IPS-NIHi7 (cell line): ENCODE results near the gene OR14A2.
"Not testable (repeated sequence)": the region's sequence is repeated elsewhere in the genome, so short reads cannot be mapped to it uniquely, and the experiment has no call there.

Source experiments
- DNase-seq: peaks from one replicate; pipeline ENCODE4 v3.0.0; 2012; ENCODE audit warnings: mixed read lengths; ENCODE audit errors: extremely low spot score

OR14A2 gene

DNA sequence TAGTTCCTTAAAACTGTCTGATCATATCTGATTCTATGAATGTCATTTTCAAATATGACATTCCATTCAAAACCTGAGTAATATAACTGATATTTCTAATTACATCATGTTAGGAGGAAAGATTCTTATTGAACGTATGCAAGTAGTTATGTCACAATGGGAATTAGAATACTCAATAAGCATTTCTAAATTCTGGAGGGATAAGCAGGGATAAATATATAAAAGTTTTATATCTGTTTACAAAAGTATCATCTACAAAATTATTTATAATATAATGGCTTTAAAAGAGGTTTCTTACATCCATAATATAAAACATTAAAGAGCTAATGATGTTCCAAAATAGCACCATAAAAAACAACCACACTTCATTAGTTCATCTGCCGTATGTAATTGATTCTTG is at the start of gene OR14A2:
Gene OR14A2, minus strand, starts transcription at position 101 of the 400 bp plus-strand sequence.
- no peak for DNase-seq

DNA sequence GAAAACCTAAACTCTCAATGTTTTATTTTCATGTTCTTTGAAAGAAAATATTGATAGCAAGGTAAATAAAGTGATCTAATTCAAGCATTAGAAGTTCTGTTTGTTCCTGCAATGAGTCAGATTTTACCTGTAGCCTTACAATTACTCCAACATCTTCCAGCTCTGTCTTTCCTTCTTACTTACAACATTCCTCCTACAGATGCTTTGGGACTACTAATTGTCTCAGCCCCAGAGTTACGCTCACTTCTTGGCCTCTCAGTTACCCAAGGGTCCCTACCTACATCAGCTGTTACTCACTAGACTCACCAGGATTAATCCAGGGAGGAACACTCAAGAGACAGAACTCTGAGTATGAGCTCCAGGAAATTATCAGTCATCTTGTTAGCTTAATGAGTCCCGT is 49.6 kb upstream of the OR14A2 start:
- DNase-seq = no peak

DNA sequence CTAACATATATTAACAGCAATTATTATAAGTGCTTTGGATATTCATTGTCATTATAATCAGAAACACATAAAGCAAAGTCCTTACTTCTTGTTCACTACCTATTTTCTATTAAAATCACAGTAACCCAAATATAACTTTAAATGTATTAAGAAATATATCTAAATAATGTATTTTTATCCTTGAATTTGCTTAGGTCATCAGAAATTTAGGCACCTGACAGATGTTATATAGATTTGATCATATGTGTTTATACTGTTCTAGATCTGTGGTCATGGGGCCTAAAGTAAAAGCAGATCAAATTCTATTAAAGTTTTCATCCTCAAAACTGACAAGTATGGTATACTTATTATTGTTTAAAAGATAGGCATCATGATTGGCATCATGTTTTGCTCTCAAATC is 21.7 kb upstream of the OR14A2 start:
- DNase-seq = no peak

DNA sequence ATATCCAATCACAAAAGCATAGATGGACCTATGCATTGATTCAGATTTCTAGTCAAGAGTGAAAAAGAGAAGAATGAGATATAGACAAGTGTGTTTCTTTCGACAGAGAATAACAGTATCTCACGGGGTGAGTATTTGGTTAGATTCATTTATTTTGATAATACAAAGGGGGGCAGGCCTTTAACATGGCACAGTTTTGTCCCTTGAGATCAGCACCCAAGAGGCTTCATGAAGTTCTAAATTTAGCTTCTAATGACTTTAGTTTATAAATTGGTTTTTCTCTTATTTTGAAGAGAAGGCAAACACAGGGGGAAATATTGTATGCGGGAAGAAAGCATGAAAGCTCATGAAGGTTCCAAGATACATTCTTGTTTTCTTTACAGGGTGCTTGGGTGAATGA is 12.5 kb upstream of the OR14A2 start, which contains the start of gene OR1C1:
Gene OR1C1, minus strand, starts transcription at position 101 of the 400 bp plus-strand sequence. CDS start 2,150 bp downstream, outside the sequence.
- DNase-seq = no peak

DNA sequence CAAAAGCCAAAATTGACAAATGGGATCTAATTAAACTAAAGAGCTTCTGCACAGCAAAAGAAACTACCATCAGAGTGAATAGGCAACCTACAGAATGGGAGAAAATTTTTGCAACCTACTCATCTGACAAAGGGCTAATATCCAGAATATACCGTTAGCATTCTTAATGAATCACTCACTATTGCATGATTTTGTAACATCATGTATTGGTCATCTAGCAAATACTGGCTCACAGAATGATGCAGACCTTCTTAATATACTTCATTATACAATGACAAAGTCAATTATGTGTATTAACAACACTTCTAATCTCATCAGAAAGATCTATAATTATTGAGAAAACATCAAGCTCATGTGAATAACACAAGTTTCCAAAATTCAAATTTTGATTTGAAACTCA is 6.4 kb upstream of the OR14A2 start:
- DNase-seq = not testable (repeated sequence)

DNA sequence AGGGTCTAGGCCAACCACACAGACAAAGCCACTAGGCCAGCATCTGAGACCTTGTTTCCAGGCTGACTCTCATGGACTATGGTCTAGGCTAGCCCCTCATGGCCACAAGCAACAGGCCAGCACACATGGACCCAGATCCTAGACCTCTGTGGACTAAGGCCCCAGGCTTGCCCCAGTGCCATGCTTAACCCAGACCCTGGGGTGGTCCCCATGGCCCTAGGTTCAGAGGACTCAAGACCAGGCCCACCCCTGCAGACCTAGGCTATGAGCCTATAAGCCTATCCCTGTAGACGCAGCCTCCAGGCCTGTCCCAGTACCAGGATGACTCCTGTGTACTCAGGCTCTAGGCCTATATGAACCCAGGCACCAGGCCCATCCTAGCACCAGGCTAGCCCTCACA is 1.9 kb upstream of the OR14A2 start:
- DNase-seq = no peak

DNA sequence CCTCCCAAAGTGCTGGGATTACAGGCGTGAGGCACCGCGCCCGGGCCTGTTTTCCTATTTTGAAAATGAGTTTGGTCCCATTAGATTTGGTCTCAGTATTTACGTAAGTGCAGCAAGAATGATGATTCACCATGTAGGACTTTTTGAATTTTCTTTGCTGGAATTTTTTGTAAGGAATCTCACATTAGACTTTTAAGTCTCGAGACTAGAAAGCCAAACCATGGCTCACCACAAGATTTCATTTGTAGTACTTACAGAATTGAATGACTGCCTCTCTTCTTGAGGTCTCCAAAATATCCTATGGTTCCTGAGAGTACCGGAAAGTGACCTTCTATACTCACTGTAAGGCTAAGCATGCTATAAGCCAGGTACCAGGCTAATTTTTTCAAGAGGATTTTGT is 325 bp downstream of the OR14A2 start:
- DNase-seq = no peak

DNA sequence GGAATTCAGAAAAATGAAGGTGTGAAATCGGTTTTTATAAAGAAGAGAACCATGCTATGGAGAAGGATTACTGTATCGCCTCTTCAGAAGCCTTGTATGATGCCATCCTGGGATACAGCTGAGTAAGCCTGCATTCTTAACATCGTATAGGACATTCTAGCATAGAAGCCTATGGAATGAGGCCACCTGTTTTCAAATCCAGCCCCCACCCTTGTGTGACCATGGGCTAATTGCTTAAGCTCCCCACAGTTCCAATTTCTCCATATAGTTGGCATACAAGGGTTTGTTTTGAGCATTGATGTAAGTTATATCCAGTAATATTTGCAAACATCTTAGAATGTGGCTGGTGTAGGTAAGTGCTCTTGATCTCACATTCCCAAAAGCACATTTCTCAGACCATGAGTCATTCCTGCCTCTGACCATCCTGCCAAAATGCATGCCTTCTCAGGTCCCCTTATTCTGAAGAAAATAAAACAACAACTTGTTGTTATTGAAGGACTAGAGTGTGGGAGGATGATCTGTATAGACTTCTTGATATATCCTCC is 1.5 kb downstream of the OR14A2 start:
- DNase-seq = no peak

DNA sequence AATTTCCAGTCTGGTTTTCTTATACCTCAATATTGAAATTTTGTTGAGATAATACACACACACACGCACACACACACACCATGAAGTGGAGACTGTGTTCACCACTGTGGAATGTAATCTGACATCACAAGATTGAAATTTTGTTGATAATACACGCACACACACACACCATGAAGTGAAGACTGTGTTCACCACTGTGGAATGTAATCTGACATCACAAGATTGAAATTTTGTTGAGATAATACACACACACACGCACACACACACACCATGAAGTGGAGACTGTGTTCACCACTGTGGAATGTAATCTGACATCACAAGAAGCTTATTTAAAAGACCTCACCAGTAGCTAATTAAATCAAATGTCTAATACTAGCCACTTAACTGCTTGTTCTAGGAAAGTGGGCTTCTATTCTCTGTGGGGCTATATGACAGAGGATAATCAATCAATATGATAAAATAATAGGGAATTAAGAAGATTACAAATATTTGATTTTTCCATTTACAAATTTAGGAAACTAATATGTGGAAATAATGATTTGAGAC is 5.7 kb downstream of the OR14A2 start:
- not testable (repeated sequence) for DNase-seq

DNA sequence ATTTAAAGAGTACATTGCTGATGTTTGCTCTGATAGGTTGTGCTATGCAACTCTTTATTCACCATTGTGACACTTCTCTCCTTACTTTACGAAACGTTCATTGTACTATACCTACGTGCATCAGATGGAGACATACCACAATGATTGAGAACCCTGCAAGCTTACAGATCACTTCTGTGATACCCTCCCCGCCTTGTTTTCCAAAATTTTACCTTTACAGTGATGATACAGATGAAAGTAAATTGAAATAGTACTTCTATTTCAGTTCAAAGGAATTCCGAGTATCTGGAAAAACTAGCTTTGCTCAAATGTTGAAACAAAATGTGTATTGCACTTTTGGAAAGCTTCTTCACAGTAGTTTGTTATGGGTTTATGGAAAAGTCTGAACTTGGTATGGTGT is 6.2 kb downstream of the OR14A2 start:
- no peak for DNase-seq

DNA sequence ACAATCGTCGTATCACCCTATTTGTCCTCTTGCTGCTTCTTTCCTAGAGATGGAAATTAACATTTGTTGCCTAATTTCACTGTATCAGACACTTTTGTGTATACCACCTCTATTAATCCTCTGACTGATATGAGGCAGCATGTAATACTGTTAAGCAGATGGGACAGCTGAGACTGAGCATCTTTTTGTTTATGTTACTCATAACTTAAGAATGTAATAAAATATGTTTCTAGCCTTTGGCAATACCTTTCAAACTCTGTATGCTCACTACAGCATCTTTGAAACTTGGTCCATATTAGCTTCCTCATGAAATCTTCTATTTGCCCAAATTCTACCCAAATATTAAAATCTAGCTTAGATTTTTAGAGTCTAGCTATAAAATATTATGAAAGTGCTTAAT is 7.2 kb downstream of the OR14A2 start:
- DNase-seq = no peak

DNA sequence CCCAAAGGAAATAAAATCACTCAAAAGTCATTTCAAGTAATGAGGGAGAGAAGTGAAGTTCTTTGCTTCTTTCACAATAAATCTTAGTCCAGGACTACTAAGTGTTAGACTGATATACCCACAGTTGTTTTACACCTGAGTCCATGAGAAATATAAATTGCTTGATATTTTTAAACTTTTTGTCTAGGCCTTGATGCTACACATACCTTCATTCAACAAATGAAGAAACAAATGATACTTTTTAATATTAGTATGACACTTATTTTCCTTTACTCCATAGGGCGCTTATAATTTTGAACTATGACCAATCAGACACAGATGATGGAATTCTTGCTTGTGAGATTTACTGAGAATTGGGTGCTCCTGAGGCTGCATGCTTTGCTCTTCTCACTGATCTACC is 9.6 kb downstream of the OR14A2 start, which contains the start of gene OR14K1:
Gene OR14K1, plus strand, starts transcription at position 301 of the 400 bp plus-strand sequence. Its CDS starts 0 bp downstream, at position 301.
- DNase-seq = no peak

DNA sequence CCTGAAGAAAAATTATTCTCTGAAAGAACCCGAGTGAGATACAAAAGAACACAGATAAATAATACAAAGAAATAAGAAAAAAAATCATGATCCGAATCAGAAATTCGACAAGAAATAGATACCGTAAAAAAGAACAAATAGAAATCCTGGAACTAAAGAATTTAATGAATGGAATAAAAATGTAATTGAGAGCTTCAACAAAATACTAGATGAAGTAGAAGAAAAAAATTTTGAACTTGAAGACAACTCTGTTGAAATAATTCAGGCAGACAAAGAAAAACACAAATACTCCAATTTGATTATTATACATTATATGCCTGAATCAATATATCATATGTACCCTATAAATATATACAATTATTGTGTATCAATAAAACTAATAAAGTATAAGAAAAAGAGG is 26.7 kb downstream of the OR14A2 start:
- no peak for DNase-seq

DNA sequence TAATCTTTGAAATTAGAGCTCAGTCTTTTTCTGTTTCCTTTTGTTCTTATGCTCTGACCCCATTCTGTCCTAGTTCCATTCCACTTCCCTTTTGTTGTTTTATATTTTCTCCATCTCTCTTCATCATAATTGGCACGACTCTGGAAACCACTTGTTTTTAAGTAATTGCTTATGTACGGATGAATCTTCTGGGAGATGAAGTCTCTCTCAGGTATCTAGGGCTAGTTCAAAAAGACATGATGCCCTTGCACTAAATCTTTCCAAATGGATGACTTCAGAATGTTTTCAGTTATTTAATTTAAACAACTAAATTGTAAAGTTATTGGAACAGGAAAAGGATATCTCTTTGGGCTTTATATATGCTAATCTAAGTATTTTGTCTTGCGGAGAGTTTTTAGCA is 31.4 kb downstream of the OR14A2 start, which contains the start of gene OR6F1:
Gene OR6F1, minus strand, starts transcription at position 101 of the 400 bp plus-strand sequence. CDS start 3,891 bp downstream, outside the sequence.
- DNase-seq = no peak

DNA sequence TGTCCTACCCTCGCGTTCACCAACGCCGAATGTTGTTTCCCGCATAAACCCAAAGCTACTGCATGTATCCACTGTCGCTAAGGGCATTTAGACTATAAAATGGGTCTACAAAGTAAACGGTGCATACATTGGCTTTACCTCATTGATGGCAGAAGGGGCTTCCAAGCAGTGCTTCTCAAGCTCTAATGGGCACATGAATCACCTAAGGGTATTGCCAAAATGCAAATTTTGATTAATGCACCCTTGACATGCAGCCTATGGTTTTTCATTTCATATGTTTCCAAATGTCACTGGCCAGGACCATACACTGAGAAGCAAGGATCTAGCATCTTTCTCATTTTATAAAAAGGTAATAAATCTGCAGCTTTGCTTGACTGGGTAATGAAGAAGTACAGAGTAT is 34.2 kb downstream of the OR14A2 start:
- DNase-seq = no peak

DNA sequence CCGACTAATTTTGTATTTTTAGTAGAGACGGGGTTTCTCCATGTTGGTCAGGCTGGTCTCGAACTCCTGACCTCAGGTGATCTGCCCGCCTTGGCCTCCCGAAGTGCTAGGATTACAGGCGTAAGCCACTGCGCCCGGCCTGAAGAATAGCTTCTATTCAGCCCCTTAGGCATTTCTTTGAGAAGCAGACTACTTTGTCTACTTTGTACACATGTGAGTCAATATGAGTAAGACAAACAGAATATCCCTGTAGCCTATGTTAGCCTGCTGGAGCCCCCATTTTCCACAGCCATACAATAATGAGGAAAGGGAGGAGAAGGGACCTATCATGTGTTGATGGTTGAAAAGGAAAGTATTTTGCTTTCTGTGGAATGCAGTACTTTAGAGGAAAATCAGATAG is 37.3 kb downstream of the OR14A2 start:
- DNase-seq = not testable (repeated sequence)

DNA sequence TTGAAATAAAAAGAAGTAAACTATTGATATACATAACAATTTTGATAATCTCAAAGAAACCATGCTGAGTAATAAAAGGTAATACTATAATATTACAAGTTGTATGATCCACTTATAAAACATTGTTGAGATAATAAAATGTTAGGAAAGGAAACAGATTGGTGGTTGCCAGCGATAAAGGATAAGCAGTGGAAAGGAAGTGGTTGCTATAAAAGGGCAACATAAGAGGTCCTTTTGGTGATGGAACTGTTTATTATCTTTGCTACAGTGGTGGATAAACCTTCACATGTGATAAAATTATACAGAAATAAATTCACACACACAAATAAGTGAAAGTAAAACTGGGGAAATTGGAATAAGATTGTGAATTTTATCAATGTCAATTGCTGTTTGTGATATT is 46.6 kb downstream of the OR14A2 start:
- DNase-seq = no peak

DNA sequence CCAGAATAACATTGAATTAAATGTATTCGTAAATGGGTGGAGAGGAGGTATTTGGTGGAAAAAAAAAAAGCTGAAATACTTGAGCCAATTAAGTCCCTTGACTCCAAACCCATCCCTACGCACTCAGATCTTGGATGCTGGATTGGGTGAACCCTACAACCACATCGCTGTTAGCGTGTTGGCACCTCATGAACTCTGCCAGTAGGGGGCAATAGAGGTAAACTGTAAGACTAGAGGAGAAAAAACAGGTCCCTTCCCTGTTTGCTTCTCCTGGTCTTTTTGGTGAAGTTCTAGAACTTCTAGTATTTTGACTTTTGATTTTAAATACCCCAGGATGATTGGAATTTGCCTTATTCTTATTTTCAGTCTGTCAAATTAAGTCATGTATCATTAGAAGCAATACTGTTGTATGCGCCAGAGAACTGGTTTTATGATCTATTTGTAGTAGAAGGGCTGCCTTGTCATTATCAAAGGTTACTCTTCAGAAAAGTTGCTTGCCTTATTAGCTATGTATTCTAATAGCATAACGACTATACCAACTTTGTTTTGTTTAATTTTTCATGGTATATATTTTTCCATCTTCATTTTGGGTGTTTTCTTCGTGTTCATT is 66.5 kb downstream of the OR14A2 start:
- peak; percentile 66 for DNase-seq

DNA sequence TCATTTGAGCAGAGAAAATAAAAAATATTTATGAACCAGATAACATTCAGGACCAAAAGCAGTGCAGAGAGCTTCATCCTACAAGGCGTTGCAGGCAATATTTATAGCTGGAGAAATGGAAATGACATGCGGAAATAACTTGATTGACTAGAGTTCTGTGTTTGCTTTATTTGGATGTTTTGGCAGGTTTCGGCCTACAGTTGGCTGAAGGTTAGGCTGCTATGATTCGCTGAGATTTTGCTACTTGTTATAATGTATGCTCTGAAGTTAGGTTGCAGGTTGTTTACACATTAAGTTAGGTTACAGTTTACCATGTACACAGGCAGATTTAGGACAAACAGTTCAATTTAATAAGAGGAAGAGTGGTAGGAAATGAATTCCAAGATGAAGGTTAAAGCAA is 67.8 kb downstream of the OR14A2 start:
- DNase-seq = no peak

DNA sequence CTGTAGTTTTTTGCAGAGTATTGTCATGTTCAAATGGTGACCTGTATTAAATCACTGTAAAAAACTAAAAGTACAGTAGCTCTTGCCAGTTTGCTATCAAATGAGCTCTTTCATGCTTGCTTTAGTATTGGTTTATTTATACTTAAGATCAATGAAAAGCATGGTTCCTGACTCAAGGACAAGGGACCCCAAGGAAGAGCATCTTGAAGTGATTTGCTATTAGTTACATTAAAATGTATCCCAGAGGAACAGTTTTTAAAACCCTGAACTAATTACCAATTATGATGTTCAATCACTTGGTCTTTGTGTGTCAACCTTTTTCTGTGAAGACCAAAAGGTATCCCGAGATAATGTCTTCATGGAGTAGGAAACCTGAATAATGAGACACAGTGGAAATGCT is 68.3 kb downstream of the OR14A2 start, which contains the start of gene OR13G1:
Gene OR13G1, minus strand, starts transcription at position 101 of the 400 bp plus-strand sequence. CDS start 6,698 bp downstream, outside the sequence.
- DNase-seq = no peak
